HepG2 (cell line): ENCODE measurements around the gene ACADSB. TPM values are rescaled to one million over a fixed set of nuclear protein-coding genes. Genes with fewer than 3 reads are reported as not detected.

ENCODE experiments used
- BORCS8-MEF2B ChIP-seq: sonication (generic); formaldehyde crosslinking; IDR thresholded peaks from 2 replicates; pipeline ENCODE4 v1.8.0; 2022; ENCODE audit warnings: mild to moderate bottlenecking, missing genetic modification reagents
- DMAP1 ChIP-seq: IDR thresholded peaks from 2 replicates; pipeline ENCODE4 v1.6.1; 2016
- RARA ChIP-seq: IDR thresholded peaks from 2 replicates; pipeline ENCODE4 v1.6.1; 2016; ENCODE audit warnings: missing genetic modification reagents, missing compliant biosample characterization
- REL ChIP-seq: sonication (generic); formaldehyde crosslinking; conservative IDR thresholded peaks from 2 replicates; pipeline ENCODE4 v1.8.0; 2022; ENCODE audit warnings: mild to moderate bottlenecking, missing genetic modification reagents, moderate library complexity
- ZIK1 ChIP-seq: sonication (generic); formaldehyde crosslinking; IDR thresholded peaks from 2 replicates; pipeline ENCODE4 v1.5.0; 2020; ENCODE audit warnings: mild to moderate bottlenecking, low read depth, missing genetic modification reagents, borderline replicate concordance
- ZNF124 ChIP-seq: sonication (generic); formaldehyde crosslinking; IDR thresholded peaks from 2 replicates; pipeline ENCODE4 v1.4.0; 2020; ENCODE audit warnings: missing genetic modification reagents
- ZNF251 ChIP-seq: sonication (generic); formaldehyde crosslinking; IDR thresholded peaks from 2 replicates; pipeline ENCODE4 v1.9.0; 2021; ENCODE audit warnings: mild to moderate bottlenecking, missing genetic modification reagents
- ZNF292 ChIP-seq: sonication (generic); formaldehyde crosslinking; IDR thresholded peaks from 2 replicates; pipeline ENCODE4 v1.8.1; 2022; ENCODE audit warnings: mild to moderate bottlenecking, low read depth, missing genetic modification reagents, borderline replicate concordance
- ZNF30 ChIP-seq: sonication (generic); formaldehyde crosslinking; IDR thresholded peaks from 2 replicates; pipeline ENCODE4 v1.5.0; 2020; ENCODE audit warnings: mild to moderate bottlenecking, missing genetic modification reagents
- ZSCAN29 ChIP-seq: sonication (generic); formaldehyde crosslinking; conservative IDR thresholded peaks from 2 replicates; pipeline ENCODE4 v1.4.0; 2020; ENCODE audit warnings: mild to moderate bottlenecking, missing genetic modification reagents
- polyA plus RNA-seq, 8 experiments: library from polyadenylated mRNA; depleted of rRNA in 3 of 8; stranded (reverse) in 7 of 8; unstranded in 1 of 8; fragments of >200 nt; fragmentation: Illumina TruSeq in 4 of 8; extraction: Trizol in 4 of 8; gene quantifications; 2 replicates each; pipeline versions ENCODE4 v1.2.1 to v1.2.3, GENCODE V29; 2011 to 2016; ENCODE audit warnings: low read depth in 4 of 8, missing spikeins in 1 of 8, mixed read lengths in 1 of 8; ENCODE audit not compliant: insufficient read depth in 1 of 8
- total RNA-seq, 5 experiments: library from RNA; depleted of rRNA; stranded (reverse); fragments of >200 nt; fragmentation: Illumina TruSeq; extraction: Trizol; gene quantifications; 2 replicates each; pipeline ENCODE4 v1.2.3, GENCODE V29; 2016; ENCODE audit warnings: low read depth in 1 of 5
- TF ChIP-seq, protein P1 (sequence below): sonication (generic); formaldehyde crosslinking; IDR thresholded peaks from 2 replicates; pipeline ENCODE4 v1.4.0; 2020; ENCODE audit warnings: missing genetic modification reagents, mild to moderate bottlenecking, borderline replicate concordance
- TF ChIP-seq, protein P2 (sequence below): sonication (generic); formaldehyde crosslinking; IDR thresholded peaks from 2 replicates; pipeline ENCODE4 v1.4.0; 2020; ENCODE audit warnings: missing genetic modification reagents
- TF ChIP-seq, protein P3 (sequence below): sonication (generic); formaldehyde crosslinking; IDR thresholded peaks from 2 replicates; pipeline ENCODE4 v1.5.0; 2020; ENCODE audit warnings: mild to moderate bottlenecking, missing genetic modification reagents, borderline replicate concordance
- TF ChIP-seq, protein P4 (sequence below): sonication (generic); formaldehyde crosslinking; IDR thresholded peaks from 2 replicates; pipeline ENCODE4 v1.8.1; 2023; ENCODE audit warnings: mild to moderate bottlenecking, missing genetic modification reagents

Gene ACADSB
- total and polyA plus RNA-seq, 2 of the 13 experiments (the other 11 are each of a cell fraction or from before 2014, with no cell fraction given), result 80.0 to 87.6 TPM

- TF ChIP-seq ZNF30 (CRISPR knock-in tag) (no peak), BORCS8-MEF2B (CRISPR knock-in tag) (0 out of 2 replicates have a peak, but pooled peaks have one; percentile 30), ZNF124 (CRISPR knock-in tag) (no peak), REL (CRISPR knock-in tag) (no peak), DMAP1 (CRISPR knock-in tag) (no peak), ZNF292 (CRISPR knock-in tag) (peak; percentile 77; the same call in 1 of the 2 replicates), ZSCAN29 (peak; percentile 28; the same call in 1 of the 2 replicates), ZIK1 (no peak), RARA (peak; percentile 91), ZNF251 (CRISPR knock-in tag) (no peak)
- TF ChIP-seq, protein P1, sequence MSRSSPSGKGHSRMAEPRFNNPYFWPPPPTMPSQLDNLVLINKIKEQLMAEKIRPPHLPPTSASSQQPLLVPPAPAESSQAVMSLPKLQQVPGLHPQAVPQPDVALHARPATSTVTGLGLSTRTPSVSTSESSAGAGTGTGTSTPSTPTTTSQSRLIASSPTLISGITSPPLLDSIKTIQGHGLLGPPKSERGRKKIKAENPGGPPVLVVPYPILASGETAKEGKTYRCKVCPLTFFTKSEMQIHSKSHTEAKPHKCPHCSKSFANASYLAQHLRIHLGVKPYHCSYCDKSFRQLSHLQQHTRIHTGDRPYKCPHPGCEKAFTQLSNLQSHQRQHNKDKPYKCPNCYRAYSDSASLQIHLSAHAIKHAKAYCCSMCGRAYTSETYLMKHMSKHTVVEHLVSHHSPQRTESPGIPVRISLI, result no peak
- TF ChIP-seq, protein P2, sequence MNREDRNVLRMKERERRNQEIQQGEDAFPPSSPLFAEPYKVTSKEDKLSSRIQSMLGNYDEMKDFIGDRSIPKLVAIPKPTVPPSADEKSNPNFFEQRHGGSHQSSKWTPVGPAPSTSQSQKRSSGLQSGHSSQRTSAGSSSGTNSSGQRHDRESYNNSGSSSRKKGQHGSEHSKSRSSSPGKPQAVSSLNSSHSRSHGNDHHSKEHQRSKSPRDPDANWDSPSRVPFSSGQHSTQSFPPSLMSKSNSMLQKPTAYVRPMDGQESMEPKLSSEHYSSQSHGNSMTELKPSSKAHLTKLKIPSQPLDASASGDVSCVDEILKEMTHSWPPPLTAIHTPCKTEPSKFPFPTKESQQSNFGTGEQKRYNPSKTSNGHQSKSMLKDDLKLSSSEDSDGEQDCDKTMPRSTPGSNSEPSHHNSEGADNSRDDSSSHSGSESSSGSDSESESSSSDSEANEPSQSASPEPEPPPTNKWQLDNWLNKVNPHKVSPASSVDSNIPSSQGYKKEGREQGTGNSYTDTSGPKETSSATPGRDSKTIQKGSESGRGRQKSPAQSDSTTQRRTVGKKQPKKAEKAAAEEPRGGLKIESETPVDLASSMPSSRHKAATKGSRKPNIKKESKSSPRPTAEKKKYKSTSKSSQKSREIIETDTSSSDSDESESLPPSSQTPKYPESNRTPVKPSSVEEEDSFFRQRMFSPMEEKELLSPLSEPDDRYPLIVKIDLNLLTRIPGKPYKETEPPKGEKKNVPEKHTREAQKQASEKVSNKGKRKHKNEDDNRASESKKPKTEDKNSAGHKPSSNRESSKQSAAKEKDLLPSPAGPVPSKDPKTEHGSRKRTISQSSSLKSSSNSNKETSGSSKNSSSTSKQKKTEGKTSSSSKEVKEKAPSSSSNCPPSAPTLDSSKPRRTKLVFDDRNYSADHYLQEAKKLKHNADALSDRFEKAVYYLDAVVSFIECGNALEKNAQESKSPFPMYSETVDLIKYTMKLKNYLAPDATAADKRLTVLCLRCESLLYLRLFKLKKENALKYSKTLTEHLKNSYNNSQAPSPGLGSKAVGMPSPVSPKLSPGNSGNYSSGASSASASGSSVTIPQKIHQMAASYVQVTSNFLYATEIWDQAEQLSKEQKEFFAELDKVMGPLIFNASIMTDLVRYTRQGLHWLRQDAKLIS, result no peak
- TF ChIP-seq, protein P3, sequence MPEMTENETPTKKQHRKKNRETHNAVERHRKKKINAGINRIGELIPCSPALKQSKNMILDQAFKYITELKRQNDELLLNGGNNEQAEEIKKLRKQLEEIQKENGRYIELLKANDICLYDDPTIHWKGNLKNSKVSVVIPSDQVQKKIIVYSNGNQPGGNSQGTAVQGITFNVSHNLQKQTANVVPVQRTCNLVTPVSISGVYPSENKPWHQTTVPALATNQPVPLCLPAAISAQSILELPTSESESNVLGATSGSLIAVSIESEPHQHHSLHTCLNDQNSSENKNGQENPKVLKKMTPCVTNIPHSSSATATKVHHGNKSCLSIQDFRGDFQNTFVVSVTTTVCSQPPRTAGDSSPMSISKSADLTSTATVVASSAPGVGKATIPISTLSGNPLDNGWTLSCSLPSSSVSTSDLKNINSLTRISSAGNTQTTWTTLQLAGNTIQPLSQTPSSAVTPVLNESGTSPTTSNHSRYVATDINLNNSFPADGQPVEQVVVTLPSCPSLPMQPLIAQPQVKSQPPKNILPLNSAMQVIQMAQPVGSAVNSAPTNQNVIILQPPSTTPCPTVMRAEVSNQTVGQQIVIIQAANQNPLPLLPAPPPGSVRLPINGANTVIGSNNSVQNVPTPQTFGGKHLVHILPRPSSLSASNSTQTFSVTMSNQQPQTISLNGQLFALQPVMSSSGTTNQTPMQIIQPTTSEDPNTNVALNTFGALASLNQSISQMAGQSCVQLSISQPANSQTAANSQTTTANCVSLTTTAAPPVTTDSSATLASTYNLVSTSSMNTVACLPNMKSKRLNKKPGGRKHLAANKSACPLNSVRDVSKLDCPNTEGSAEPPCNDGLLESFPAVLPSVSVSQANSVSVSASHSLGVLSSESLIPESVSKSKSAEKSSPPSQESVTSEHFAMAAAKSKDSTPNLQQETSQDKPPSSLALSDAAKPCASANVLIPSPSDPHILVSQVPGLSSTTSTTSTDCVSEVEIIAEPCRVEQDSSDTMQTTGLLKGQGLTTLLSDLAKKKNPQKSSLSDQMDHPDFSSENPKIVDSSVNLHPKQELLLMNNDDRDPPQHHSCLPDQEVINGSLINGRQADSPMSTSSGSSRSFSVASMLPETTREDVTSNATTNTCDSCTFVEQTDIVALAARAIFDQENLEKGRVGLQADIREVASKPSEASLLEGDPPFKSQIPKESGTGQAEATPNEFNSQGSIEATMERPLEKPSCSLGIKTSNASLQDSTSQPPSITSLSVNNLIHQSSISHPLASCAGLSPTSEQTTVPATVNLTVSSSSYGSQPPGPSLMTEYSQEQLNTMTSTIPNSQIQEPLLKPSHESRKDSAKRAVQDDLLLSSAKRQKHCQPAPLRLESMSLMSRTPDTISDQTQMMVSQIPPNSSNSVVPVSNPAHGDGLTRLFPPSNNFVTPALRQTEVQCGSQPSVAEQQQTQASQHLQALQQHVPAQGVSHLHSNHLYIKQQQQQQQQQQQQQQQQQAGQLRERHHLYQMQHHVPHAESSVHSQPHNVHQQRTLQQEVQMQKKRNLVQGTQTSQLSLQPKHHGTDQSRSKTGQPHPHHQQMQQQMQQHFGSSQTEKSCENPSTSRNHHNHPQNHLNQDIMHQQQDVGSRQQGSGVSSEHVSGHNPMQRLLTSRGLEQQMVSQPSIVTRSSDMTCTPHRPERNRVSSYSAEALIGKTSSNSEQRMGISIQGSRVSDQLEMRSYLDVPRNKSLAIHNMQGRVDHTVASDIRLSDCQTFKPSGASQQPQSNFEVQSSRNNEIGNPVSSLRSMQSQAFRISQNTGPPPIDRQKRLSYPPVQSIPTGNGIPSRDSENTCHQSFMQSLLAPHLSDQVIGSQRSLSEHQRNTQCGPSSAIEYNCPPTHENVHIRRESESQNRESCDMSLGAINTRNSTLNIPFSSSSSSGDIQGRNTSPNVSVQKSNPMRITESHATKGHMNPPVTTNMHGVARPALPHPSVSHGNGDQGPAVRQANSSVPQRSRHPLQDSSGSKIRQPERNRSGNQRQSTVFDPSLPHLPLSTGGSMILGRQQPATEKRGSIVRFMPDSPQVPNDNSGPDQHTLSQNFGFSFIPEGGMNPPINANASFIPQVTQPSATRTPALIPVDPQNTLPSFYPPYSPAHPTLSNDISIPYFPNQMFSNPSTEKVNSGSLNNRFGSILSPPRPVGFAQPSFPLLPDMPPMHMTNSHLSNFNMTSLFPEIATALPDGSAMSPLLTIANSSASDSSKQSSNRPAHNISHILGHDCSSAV (CRISPR knock-in tag), result no peak
- TF ChIP-seq, protein P4, sequence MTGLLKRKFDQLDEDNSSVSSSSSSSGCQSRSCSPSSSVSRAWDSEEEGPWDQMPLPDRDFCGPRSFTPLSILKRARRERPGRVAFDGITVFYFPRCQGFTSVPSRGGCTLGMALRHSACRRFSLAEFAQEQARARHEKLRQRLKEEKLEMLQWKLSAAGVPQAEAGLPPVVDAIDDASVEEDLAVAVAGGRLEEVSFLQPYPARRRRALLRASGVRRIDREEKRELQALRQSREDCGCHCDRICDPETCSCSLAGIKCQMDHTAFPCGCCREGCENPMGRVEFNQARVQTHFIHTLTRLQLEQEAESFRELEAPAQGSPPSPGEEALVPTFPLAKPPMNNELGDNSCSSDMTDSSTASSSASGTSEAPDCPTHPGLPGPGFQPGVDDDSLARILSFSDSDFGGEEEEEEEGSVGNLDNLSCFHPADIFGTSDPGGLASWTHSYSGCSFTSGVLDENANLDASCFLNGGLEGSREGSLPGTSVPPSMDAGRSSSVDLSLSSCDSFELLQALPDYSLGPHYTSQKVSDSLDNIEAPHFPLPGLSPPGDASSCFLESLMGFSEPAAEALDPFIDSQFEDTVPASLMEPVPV (CRISPR knock-in tag), result no peak
These were observed 26.8 kb downstream of the ACADSB start (continued) for GRCh38 chr10:123035467-123036086.
